Mucosa of descending colon (tissue), 3 donors: Measurements from ENCODE around the gene ETV6. TPM values are rescaled to one million over a fixed set of nuclear protein-coding genes. Genes with fewer than 3 reads are reported as not detected.
A peak's percentile ranks its signal among the peaks of the same experiment; 100 is the strongest.

Source experiments
- ATAC-seq: fragments of 200-7000 bp; cut with Tn5 transposase; one replicate; pipeline ENCODE4 v1.9.1; 2020; ENCODE audit warnings: mild to moderate bottlenecking, moderate library complexity
- DNase-seq, 3 donors: peaks; one replicate each; pipeline ENCODE4 v3.0.0-alpha.2; 2020
- H3K36me3 ChIP-seq: fragments of 200-600 bp; one replicate; pipeline ENCODE4 v1.8.0; 2021; ENCODE audit warnings: low read depth, mild to moderate bottlenecking
- H3K4me1 ChIP-seq: fragments of 200-600 bp; one replicate; pipeline ENCODE4 v1.8.0; 2021; ENCODE audit warnings: low read depth, mild to moderate bottlenecking
- H3K4me3 ChIP-seq: fragments of 200-600 bp; one replicate; pipeline ENCODE4 v1.8.0; 2021; ENCODE audit warnings: mild to moderate bottlenecking
- H3K9me3 ChIP-seq: fragments of 200-600 bp; one replicate; pipeline ENCODE4 v1.8.0; 2021; ENCODE audit warnings: mild to moderate bottlenecking
- CTCF ChIP-seq: fragments of 200-600 bp; IDR thresholded peaks from one replicate; pipeline ENCODE4 v1.8.0; 2022; ENCODE audit warnings: antibody characterized with exemption, mild to moderate bottlenecking
- intact Hi-C, 2 donors: fragments of 100-400 bp; cut with DNase I in 1 of 2; cut with micrococcal nuclease in 1 of 2; formaldehyde crosslinking; loops; one replicate each; pipeline versions ENCODE4 v1.11.0 to v1.11.1; 2022; cut with DNase I, micrococcal nuclease
- total RNA-seq, 3 donors: library from RNA; stranded (reverse); fragmentation: NEBNext Ultra II Directional in 2 of 3; extraction: Animal tissue kit (Norgen Biotek cat#: 25700) in 2 of 3; gene quantifications; one replicate each; pipeline versions ENCODE4 v1.2.1 to v1.2.4, GENCODE V29; 2021 to 2023
- donor health status: DM: no; HTN: no; CAD: no; lungs with moderate emphysema.
- donor health status: DM: no; HTN: no; CAD: no.
- donor health status: DM: no; HTN: yes; CAD: no.

The ETV6 gene
- total RNA-seq, 3 donors from 2014 or later: 60.9 to 74.3 (median 72.8) TPM

DNA sequence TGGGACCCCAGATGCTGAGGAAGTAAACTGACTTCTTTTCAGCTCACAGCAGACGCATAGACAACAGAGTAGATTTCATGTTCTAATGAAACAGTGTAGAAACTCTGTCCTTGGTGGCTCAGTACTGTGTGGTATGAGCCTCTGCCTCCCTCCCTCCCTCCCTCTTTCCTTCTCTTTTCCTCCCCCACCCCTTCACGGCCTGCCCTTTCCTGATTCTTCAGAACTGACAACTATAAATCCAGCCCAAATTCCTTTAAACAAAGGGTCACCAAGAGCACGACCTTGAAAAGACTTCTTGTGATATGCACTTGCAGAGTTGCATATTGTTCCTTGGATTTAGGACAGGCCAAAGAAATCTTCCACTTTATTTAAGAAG is 164.0 kb downstream of the ETV6 start:
- no peak for TF ChIP-seq CTCF
- no peak overlapping the region for H3K4me3 ChIP-seq
- intact Hi-C loops: no loop called here
- peak; percentile 46 for ATAC-seq
- no peaks in the 10 kb centered on the region for H3K36me3 ChIP-seq
- H3K9me3 ChIP-seq: no peaks in the 10 kb centered on the region
- peaks cover 22% of the 10 kb centered on the region for H3K4me1 ChIP-seq
- DNase-seq: no peak

DNA sequence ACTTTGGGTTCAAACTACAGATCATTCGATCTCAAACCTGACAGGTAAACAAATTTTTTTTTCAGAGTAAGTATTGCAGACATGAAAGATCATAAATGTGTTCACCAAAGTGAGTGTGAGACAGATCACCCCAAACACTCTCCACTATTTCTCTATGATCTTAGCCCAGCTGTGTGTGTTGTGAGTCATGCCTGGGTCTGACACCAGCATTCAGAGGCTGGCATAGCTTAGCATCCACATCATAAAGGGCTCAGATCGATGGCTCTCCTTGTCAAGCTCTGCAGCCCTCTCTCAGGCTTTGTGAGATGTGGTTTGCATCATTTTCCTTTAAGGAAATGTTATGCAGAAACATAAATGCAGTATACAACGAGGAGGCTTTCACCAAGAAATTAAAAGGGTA is 164.9 kb downstream of the ETV6 start:
- no peak for DNase-seq
- peaks cover 22% of the 10 kb centered on the region for H3K4me1 ChIP-seq
- intact Hi-C loops: no loop called here
- peak; percentile 18 for ATAC-seq
- no peaks in the 10 kb centered on the region for H3K36me3 ChIP-seq
- TF ChIP-seq CTCF: no peak
- no peak overlapping the region for H3K4me3 ChIP-seq
- H3K9me3 ChIP-seq: no peaks in the 10 kb centered on the region

DNA sequence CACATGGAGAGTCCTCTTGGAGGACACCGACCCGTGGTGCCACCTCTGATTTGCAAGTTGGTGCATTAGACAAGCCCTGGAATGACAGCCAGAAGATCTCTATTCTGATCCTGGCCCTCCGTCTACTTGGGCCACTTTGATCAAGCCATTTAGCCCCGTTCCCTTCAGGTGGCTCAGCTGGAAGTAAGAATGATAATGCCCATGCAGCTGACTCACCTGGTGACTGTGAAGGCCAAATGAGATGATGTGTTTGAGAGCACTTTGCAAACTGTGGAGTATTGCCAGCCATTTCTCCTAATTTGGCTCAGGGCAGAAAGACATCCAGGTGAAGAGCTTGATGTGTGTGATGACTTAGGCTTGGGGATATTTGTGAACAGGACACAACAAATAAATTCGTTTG is 165.9 kb downstream of the ETV6 start:
- intact Hi-C loops: no loop called here
- Histone ChIP-seq H3K4me3 (no peak overlapping the region), H3K36me3 (no peaks in the 10 kb centered on the region), H3K4me1 (peaks cover 22% of the 10 kb centered on the region), H3K9me3 (no peaks in the 10 kb centered on the region)
- TF ChIP-seq CTCF: no peak
- DNase-seq (no peak), ATAC-seq (no peak)

- ATAC-seq: no peak
- H3K4me3 ChIP-seq: no peak overlapping the region
- no peak for DNase-seq
- no peaks in the 10 kb centered on the region for H3K36me3 ChIP-seq
- no peaks in the 10 kb centered on the region for H3K9me3 ChIP-seq
- intact Hi-C loops: no loop called here
- no peak for TF ChIP-seq CTCF
- peaks cover 7% of the 10 kb centered on the region for H3K4me1 ChIP-seq
Measured at GRCh38 chr12:11819643-11820042, 170.2 kb downstream of the ETV6 start.

GRCh38 chr12:11820476-11820875 is 171.0 kb downstream of the ETV6 start:
- intact Hi-C loops: no loop called here
- no peaks in the 10 kb centered on the region for H3K36me3 ChIP-seq
- H3K9me3 ChIP-seq: no peaks in the 10 kb centered on the region
- no peak for TF ChIP-seq CTCF
- no peak overlapping the region for H3K4me3 ChIP-seq
- ATAC-seq (no peak), DNase-seq (no peak)
- peaks cover 7% of the 10 kb centered on the region for H3K4me1 ChIP-seq

DNA sequence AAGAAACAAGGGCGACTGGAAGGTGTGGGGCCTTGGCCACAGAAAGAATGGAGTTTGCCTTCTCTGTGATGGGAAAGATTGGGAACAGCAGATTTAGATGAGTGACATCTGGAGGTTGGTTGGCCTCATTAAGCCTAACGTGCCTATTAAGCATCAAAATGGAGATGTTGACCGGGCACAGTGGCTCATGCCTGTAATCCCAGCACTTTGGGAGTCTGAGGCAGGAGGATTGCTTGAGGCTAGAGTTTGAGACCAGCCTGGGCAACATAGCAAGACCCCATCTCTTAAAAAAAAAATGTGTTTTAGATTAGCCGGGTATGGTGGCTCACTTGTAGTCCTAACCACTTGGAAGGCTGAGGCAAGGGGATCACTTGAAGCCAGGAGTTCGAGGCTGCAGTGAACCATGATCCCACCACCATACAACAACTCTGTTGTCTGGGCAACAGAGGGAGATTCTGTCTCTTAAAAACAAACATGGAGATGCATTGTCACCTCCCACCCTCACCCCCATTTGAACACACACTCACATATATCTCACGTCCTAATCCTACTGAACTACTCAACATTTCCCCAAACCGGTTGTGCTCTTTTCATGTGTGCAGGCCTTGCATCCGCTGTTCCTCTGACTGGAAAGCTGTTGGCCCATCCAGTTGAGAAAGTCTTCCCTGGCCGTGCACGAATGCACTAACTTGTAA is 172.1 kb downstream of the ETV6 start:
- intact Hi-C loops: no loop called here
- DNase-seq (no peak), ATAC-seq (no peak)
- no peak for TF ChIP-seq CTCF
- H3K9me3 ChIP-seq: no peaks in the 10 kb centered on the region
- H3K36me3 ChIP-seq: no peaks in the 10 kb centered on the region
- no peak overlapping the region for H3K4me3 ChIP-seq
- H3K4me1 ChIP-seq: peaks cover 7% of the 10 kb centered on the region
